Measurements from ENCODE around the gene KLK12.
"Not testable (repeated sequence)": the region's sequence is repeated elsewhere in the genome, so short reads cannot be mapped to it uniquely, and the experiment has no call there.

Gene KLK12

GRCh38 chr19:51014242-51014641 is 20.6 kb downstream of the KLK12 start:
- no peak for FAIRE-seq

GRCh38 chr19:51012661-51013190 is 22.1 kb downstream of the KLK12 start:
- no peak for FAIRE-seq

- no peak for FAIRE-seq
Measured at GRCh38 chr19:51010066-51010795, 24.6 kb downstream of the KLK12 start.

- FAIRE-seq = no peak
Measured at GRCh38 chr19:51009061-51009891, 25.5 kb downstream of the KLK12 start.

- FAIRE-seq = no peak
Measured at GRCh38 chr19:51007488-51007887, 27.3 kb downstream of the KLK12 start.

- no peak for FAIRE-seq
Measured at GRCh38 chr19:51006406-51006805, 28.4 kb downstream of the KLK12 start.

- no peak for FAIRE-seq
Measured at GRCh38 chr19:51005248-51005647, 29.6 kb downstream of the KLK12 start.

GRCh38 chr19:51003316-51003715 is 31.5 kb downstream of the KLK12 start:
- no peak for FAIRE-seq

GRCh38 chr19:51002542-51003311 is 32.1 kb downstream of the KLK12 start:
- no peak for FAIRE-seq

GRCh38 chr19:51002089-51002532 is 32.7 kb downstream of the KLK12 start:
- FAIRE-seq = no peak

GRCh38 chr19:51001515-51001914 is 33.3 kb downstream of the KLK12 start, which contains the start of gene KLK8:
KLK8 (minus strand) TSS chr19:51001604; CDS start chr19:51001167, 437 bp downstream.
- no peak for FAIRE-seq

- FAIRE-seq = no peak
Measured at GRCh38 chr19:51000981-51001380, 33.8 kb downstream of the KLK12 start.

GRCh38 chr19:51000426-51000825 is 34.4 kb downstream of the KLK12 start:
- no peak for FAIRE-seq

GRCh38 chr19:50998686-50999085 is 36.1 kb downstream of the KLK12 start:
- no peak for FAIRE-seq

GRCh38 chr19:50998061-50998460 is 36.7 kb downstream of the KLK12 start:
- no peak for FAIRE-seq

- no peak for FAIRE-seq
Measured at GRCh38 chr19:50994129-50994528, 40.7 kb downstream of the KLK12 start.

GRCh38 chr19:50992666-50993035 is 42.2 kb downstream of the KLK12 start:
- no peak for FAIRE-seq

GRCh38 chr19:50984416-50984815 is 50.4 kb downstream of the KLK12 start:
- FAIRE-seq = not testable (repeated sequence)

- FAIRE-seq = no peak
Measured at GRCh38 chr19:50983625-50984292, 51.0 kb downstream of the KLK12 start, which contains the start of gene KLK7. KLK7 (minus strand) TSS chr19:50983917; CDS start chr19:50982399, 1,518 bp downstream.

GRCh38 chr19:50982186-50982585 is 52.6 kb downstream of the KLK12 start:
- FAIRE-seq = no peak

- FAIRE-seq = no peak
Measured at GRCh38 chr19:50981587-50982146, 53.1 kb downstream of the KLK12 start.

- no peak for FAIRE-seq
Measured at GRCh38 chr19:50980208-50980607, 54.6 kb downstream of the KLK12 start.
